ENCODE measurements around the gene KIR3DL2. TPM values are rescaled to one million over a fixed set of nuclear protein-coding genes. Genes with fewer than 3 reads are reported as not detected.
"Not testable (repeated sequence)": the region's sequence is repeated elsewhere in the genome, so short reads cannot be mapped to it uniquely, and the experiment has no call there.

KIR3DL2 gene
- total RNA-seq (2022) (not detected in 2 replicates), Bru-seq, nascent RNA (not detected), BruChase-seq, experiment 1, labeled RNA remaining after a 2-hour chase (not detected), BruChase-seq, experiment 2, labeled RNA remaining after a 6-hour chase (not detected)
- long read RNA-seq = 0 reads

DNA sequence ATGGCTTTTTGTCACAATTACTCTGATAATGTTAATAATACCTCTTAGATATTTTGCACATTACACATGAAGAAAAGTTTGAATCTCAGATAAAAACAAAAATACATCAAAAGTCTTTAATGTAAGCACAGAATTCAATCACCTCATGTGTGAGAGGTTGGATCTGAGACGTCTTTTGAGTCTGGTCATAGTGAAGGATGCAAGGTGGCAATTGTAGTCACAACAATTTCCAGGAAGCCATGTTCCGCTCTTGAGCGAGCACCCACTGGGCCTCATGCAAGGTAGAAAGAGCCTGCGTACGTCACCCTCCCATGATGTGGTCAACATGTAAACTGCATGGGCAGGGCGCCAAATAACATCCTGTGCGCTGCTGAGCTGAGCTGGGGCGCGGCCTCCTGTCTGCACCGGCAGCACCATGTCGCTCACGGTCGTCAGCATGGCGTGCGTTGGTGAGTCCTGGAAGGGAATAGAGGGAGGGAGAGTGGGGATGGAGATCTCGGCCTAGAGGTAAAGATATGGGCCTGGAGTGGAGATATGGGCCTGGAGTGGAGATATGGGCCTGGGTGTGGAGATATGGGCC, at the start of gene KIR3DL2:
TSS of gene KIR3DL2 (plus strand) at position 383 of the 580 bp plus-strand sequence. CDS start at position 416, 33 bp downstream.
- H3K27me3 ChIP-seq (replicated peaks; ENCODE audit: control insufficient read depth, insufficient read depth, low read length); H3K4me3 Mint-ChIP-seq (ENCODE audit: unreplicated experiment); H3K9me3 Mint-ChIP-seq (ENCODE audit: unreplicated experiment); H3K36me3 ChIP-seq (ENCODE audit: control insufficient read depth, insufficient read depth, low read length); POLR2A ChIA-PET; H3K36me3 Mint-ChIP-seq (ENCODE audit: insufficient read depth, unreplicated experiment); intact Hi-C loops (cut with micrococcal nuclease; ENCODE audit: unreplicated experiment); H3K4me1 ChIP-seq; H3K27ac Mint-ChIP-seq (ENCODE audit: unreplicated experiment); H3K9me3 ChIP-seq; H3K4me1 Mint-ChIP-seq (ENCODE audit: low read depth, unreplicated experiment); BruUV-seq (replicated peaks); DNase-seq; H3K4me3 ChIP-seq (ENCODE audit: low read depth, low read length); CTCF ChIA-PET: not testable (repeated sequence)
- peaks cover 35% of the 10 kb centered on the region for H3K27me3 Mint-ChIP-seq (ENCODE audit: insufficient read depth, unreplicated experiment)

DNA sequence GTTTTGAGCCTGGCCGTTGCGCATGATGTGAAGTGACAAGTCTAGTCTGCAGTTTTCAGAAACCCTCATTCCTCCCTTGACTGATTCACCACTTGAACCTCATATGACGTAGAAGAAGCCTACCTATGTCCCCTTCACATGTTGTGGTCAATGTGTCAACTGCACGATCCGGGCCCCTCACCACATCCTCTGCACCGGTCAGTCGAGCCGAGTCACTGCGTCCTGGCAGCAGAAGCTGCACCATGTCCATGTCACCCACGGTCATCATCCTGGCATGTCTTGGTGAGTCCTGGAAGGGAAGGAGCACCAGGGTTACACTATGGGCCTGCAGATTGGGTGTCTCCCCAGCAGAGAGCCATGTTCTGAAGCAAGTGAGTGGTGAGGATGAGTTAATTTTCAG, 46.8 kb upstream of the KIR3DL2 start, which contains the start of gene KIR2DL4:
TSS of gene KIR2DL4 (plus strand) at position 201 of the 400 bp plus-strand sequence. CDS start at position 243, 42 bp downstream.
- ChIA-PET CTCF (no interaction called here), POLR2A (no interaction called here)
- Histone ChIP-seq H3K27me3 (replicated peaks; ENCODE audit: control insufficient read depth, insufficient read depth, low read length) (no peaks in the 10 kb centered on the region), H3K9me3 (no peaks in the 10 kb centered on the region; the same call in 1 of the 2 replicates), H3K36me3 (ENCODE audit: control insufficient read depth, insufficient read depth, low read length) (no peaks in the 10 kb centered on the region), H3K4me3 (ENCODE audit: low read depth, low read length) (no peak within 1 kb of the TSS), H3K4me1 (no peaks in the 10 kb centered on the region)
- intact Hi-C loops (cut with micrococcal nuclease; ENCODE audit: unreplicated experiment) = no loop called here
- Mint-ChIP-seq H3K27me3 (ENCODE audit: insufficient read depth, unreplicated experiment) (peaks cover 40% of the 10 kb centered on the region), H3K27ac (ENCODE audit: unreplicated experiment) (no peak within 1 kb of the TSS), H3K4me3 (ENCODE audit: unreplicated experiment) (no peak within 1 kb of the TSS), H3K9me3 (ENCODE audit: unreplicated experiment) (no peaks in the 10 kb centered on the region), H3K4me1 (ENCODE audit: low read depth, unreplicated experiment) (no peaks in the 10 kb centered on the region), H3K36me3 (ENCODE audit: insufficient read depth, unreplicated experiment) (no peaks in the 10 kb centered on the region)
- BruUV-seq (replicated peaks) = no TSS peak
- DNase-seq = no peak
- no peak for TF ChIP-seq CTCF (IDR thresholded peaks at IDR 0.05; ENCODE audit: insufficient read depth in 1 of 2, low read depth in 1 of 2, low read length in 1 of 2, severe bottlenecking in 1 of 2, unreplicated experiment in 1 of 2)

GRCh38 chr19:54804101-54804500, 46.1 kb upstream of the KIR3DL2 start:
- intact Hi-C loops (cut with micrococcal nuclease; ENCODE audit: unreplicated experiment) = no loop called here
- Histone ChIP-seq H3K36me3 (ENCODE audit: control insufficient read depth, insufficient read depth, low read length) (no peaks in the 10 kb centered on the region), H3K4me3 (ENCODE audit: low read depth, low read length) (no peak overlapping the region), H3K27me3 (replicated peaks; ENCODE audit: control insufficient read depth, insufficient read depth, low read length) (no peaks in the 10 kb centered on the region), H3K4me1 (no peaks in the 10 kb centered on the region), H3K9me3 (no peaks in the 10 kb centered on the region; the same call in 1 of the 2 replicates)
- no peak for TF ChIP-seq CTCF (IDR thresholded peaks at IDR 0.05; ENCODE audit: insufficient read depth in 1 of 2, low read depth in 1 of 2, low read length in 1 of 2, severe bottlenecking in 1 of 2, unreplicated experiment in 1 of 2)
- no peaks in the 10 kb centered on the region for H3K36me3 Mint-ChIP-seq (ENCODE audit: insufficient read depth, unreplicated experiment)
- ChIA-PET POLR2A (no interaction called here), CTCF (no interaction called here)
- H3K9me3 Mint-ChIP-seq (ENCODE audit: unreplicated experiment) = no peaks in the 10 kb centered on the region
- H3K27me3 Mint-ChIP-seq (ENCODE audit: insufficient read depth, unreplicated experiment) = peaks cover 37% of the 10 kb centered on the region
- H3K27ac Mint-ChIP-seq (ENCODE audit: unreplicated experiment) = no peak overlapping the region
- DNase-seq = no peak
- H3K4me1 Mint-ChIP-seq (ENCODE audit: low read depth, unreplicated experiment) = no peaks in the 10 kb centered on the region
- no TSS peak for BruUV-seq (replicated peaks)
- H3K4me3 Mint-ChIP-seq (ENCODE audit: unreplicated experiment) = no peak overlapping the region
